Skeletal muscle satellite cell (primary cell): ENCODE results near the gene HS1BP3.

Source experiments
- H3K27me3 ChIP-seq: 2 replicates; pipeline ENCODE4 v1.7.0; 2013; ENCODE audit warnings: low read length; ENCODE audit not compliant: control insufficient read depth, insufficient read depth
- H3K36me3 ChIP-seq: 2 replicates; pipeline ENCODE4 v1.7.0; 2013; ENCODE audit warnings: mild to moderate bottlenecking, control low read depth, low read length; ENCODE audit not compliant: insufficient read depth
- H3K4me1 ChIP-seq: 2 replicates; pipeline ENCODE4 v1.7.0; 2013; ENCODE audit warnings: low read length; ENCODE audit not compliant: control insufficient read depth, insufficient read depth
- H3K4me2 ChIP-seq: 2 replicates; pipeline ENCODE4 v1.7.0; 2013; ENCODE audit warnings: mild to moderate bottlenecking, low read length
- H3K4me3 ChIP-seq: 2 replicates; pipeline ENCODE4 v1.7.0; 2013; ENCODE audit warnings: low read length
- H3K9ac ChIP-seq: 2 replicates; pipeline ENCODE4 v1.7.0; 2013; ENCODE audit warnings: mild to moderate bottlenecking, low read depth, low read length, moderate library complexity
- H3K9me3 ChIP-seq: replicated peaks from 2 replicates; pipeline ENCODE4 v1.7.0; 2013; ENCODE audit warnings: mild to moderate bottlenecking, control low read depth, low read length

The HS1BP3 gene

GRCh38 chr2:20608666-20609348 lies 42.1 kb downstream of the HS1BP3 start:
- Histone ChIP-seq H3K9ac (no peak overlapping the region), H3K9me3 (no peaks in the 10 kb centered on the region), H3K4me3 (no peak overlapping the region), H3K4me1 (peaks cover 22% of the 10 kb centered on the region), H3K4me2 (no peak overlapping the region), H3K27me3 (no peaks in the 10 kb centered on the region), H3K36me3 (no peaks in the 10 kb centered on the region)

- no peak overlapping the region for H3K4me2 ChIP-seq
Observed at GRCh38 chr2:20607446-20607845, 43.5 kb downstream of the HS1BP3 start.

DNA sequence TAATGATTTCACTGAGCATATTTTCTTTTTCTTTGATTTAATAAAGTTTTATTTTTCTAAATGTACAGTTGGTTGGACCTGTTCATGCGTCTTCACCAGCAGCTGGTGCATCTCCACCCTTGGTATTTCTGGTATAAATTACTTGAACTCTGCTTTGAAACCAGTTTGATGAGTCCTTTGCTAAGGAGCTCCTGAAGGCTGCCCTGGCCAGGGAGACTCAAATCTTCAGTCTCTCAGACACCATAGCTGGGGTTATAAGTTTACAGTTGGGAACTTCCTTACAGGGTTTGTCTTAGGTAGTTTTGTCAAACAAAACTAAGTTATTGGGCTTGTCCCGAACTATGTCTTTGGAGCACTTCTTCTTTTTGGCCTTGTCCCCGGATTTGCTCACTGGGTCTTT lies 44.7 kb downstream of the HS1BP3 start:
- H3K9me3 ChIP-seq, result no peaks in the 10 kb centered on the region
- H3K4me2 ChIP-seq, result no peak overlapping the region
- H3K27me3 ChIP-seq, result no peaks in the 10 kb centered on the region
- H3K36me3 ChIP-seq, result no peaks in the 10 kb centered on the region
- H3K4me3 ChIP-seq, result no peak overlapping the region
- H3K4me1 ChIP-seq, result peaks cover 22% of the 10 kb centered on the region
- H3K9ac ChIP-seq, result no peak overlapping the region

More at GRCh38 chr2:20607446-20607845, 43.5 kb downstream of the HS1BP3 start:
- H3K4me3 ChIP-seq, result no peak overlapping the region
- peaks cover 22% of the 10 kb centered on the region for H3K4me1 ChIP-seq
- H3K27me3 ChIP-seq, result no peaks in the 10 kb centered on the region
- no peaks in the 10 kb centered on the region for H3K36me3 ChIP-seq
- no peak overlapping the region for H3K9ac ChIP-seq
- H3K9me3 ChIP-seq, result no peaks in the 10 kb centered on the region

- Histone ChIP-seq H3K9ac (no peak overlapping the region), H3K4me3 (no peak overlapping the region), H3K4me1 (peaks cover 22% of the 10 kb centered on the region), H3K27me3 (no peaks in the 10 kb centered on the region), H3K4me2 (no peak overlapping the region), H3K9me3 (no peaks in the 10 kb centered on the region), H3K36me3 (no peaks in the 10 kb centered on the region)
Observed at GRCh38 chr2:20604951-20605381, 45.9 kb downstream of the HS1BP3 start.

- Histone ChIP-seq H3K27me3 (no peaks in the 10 kb centered on the region), H3K9ac (no peak overlapping the region), H3K36me3 (no peaks in the 10 kb centered on the region), H3K4me2 (no peak overlapping the region), H3K9me3 (no peaks in the 10 kb centered on the region), H3K4me3 (no peak overlapping the region), H3K4me1 (peaks cover 20% of the 10 kb centered on the region)
Observed at GRCh38 chr2:20604401-20604911, 46.4 kb downstream of the HS1BP3 start.

- no peak overlapping the region for H3K4me3 ChIP-seq
- no peaks in the 10 kb centered on the region for H3K27me3 ChIP-seq
- peaks cover 18% of the 10 kb centered on the region for H3K4me1 ChIP-seq
- no peaks in the 10 kb centered on the region for H3K36me3 ChIP-seq
- no peaks in the 10 kb centered on the region for H3K9me3 ChIP-seq
- H3K4me2 ChIP-seq, result no peak overlapping the region
- no peak overlapping the region for H3K9ac ChIP-seq
Observed at GRCh38 chr2:20603791-20604190, 47.1 kb downstream of the HS1BP3 start.

DNA sequence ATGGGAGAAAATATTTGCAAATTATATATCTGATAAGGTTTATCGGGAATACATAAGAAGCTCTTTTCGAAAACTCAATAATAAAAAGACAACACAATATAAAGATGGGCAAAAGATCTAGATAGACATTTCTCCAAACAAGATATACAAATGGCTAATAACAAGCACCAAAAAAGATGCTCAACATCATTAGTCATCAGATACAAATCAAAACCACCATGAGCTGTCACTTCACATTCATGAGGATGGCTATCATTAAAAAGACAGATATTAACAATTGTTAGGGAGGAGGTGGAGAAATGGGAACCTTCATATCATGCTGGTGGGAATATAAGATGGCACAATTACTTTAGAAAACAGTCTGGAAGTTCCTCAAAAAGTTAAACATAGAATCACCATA lies 48.1 kb downstream of the HS1BP3 start:
- H3K4me3 ChIP-seq, result no peak overlapping the region
- H3K27me3 ChIP-seq, result no peaks in the 10 kb centered on the region
- H3K9me3 ChIP-seq, result no peaks in the 10 kb centered on the region
- H3K4me2 ChIP-seq, result no peak overlapping the region
- H3K4me1 ChIP-seq, result peaks cover 23% of the 10 kb centered on the region
- no peak overlapping the region for H3K9ac ChIP-seq
- no peaks in the 10 kb centered on the region for H3K36me3 ChIP-seq

GRCh38 chr2:20600756-20601325 lies 50.1 kb downstream of the HS1BP3 start:
- Histone ChIP-seq H3K36me3 (no peaks in the 10 kb centered on the region), H3K4me1 (peaks cover 43% of the 10 kb centered on the region), H3K4me3 (no peak overlapping the region), H3K4me2 (no peak overlapping the region), H3K9ac (no peak overlapping the region), H3K27me3 (no peaks in the 10 kb centered on the region), H3K9me3 (no peaks in the 10 kb centered on the region)

GRCh38 chr2:20599861-20600461 lies 50.9 kb downstream of the HS1BP3 start:
- H3K4me2 ChIP-seq, result no peak overlapping the region
- peaks cover 45% of the 10 kb centered on the region for H3K4me1 ChIP-seq
- no peaks in the 10 kb centered on the region for H3K27me3 ChIP-seq
- no peaks in the 10 kb centered on the region for H3K36me3 ChIP-seq
- no peak overlapping the region for H3K9ac ChIP-seq
- no peaks in the 10 kb centered on the region for H3K9me3 ChIP-seq
- H3K4me3 ChIP-seq, result no peak overlapping the region

DNA sequence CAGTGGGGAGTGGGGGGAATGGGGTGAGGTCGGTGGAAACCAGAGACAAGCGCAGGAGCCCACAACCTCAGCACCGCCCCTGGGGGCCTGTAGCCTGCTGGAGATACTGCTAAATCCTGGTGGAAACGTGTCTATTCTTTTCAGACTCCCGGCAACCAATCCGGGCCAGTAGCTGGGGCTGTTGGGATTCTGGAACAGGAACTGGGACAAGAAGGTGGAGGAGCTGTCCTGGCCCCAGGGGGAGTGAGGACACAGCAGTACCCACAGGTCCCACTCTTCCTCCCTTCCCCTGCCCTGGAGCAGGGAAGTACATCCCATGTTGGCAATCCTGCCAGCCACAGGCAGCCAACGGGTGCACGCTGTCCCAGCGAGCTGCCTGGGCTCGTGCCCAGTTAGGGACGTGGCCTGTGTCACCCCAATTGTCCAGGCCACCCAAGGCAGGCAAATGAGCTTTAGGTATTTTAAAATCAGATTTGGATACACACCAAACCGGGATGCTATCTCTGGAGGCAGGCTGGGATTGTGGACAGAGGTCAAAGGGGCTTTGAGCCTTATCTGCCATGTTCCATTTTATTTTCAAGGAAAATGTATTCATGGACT lies 51.8 kb downstream of the HS1BP3 start:
- Histone ChIP-seq H3K4me2 (no peak overlapping the region), H3K9me3 (no peaks in the 10 kb centered on the region), H3K9ac (no peak overlapping the region), H3K4me3 (no peak overlapping the region), H3K27me3 (no peaks in the 10 kb centered on the region), H3K36me3 (no peaks in the 10 kb centered on the region), H3K4me1 (peaks cover 48% of the 10 kb centered on the region)

DNA sequence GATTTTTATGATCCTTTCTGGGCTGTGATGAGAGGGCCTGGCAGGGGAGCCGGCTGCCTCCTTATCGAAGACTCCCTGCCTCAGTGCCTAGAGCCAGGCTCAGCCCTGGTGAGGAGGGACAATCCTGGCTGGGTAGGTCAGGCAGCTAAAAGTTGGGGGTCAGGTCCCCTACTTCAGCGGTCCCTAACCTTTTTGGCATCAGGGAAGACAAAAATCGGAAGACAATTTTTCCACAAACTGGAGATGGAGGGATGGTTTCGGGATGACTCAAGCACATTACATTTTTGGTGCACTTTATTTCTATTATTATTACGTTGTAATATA lies 53.1 kb downstream of the HS1BP3 start:
- Histone ChIP-seq H3K36me3 (no peaks in the 10 kb centered on the region), H3K4me1 (peaks cover 60% of the 10 kb centered on the region), H3K4me3 (no peak overlapping the region), H3K9ac (peak overlapping the region; percentile 45), H3K4me2 (no peak overlapping the region), H3K27me3 (no peaks in the 10 kb centered on the region), H3K9me3 (no peaks in the 10 kb centered on the region)
